ENCODE data around the gene CMTR1. TPM values are rescaled to one million over a fixed set of nuclear protein-coding genes. Genes with fewer than 3 reads are reported as not detected.

The CMTR1 gene
- total RNA-seq, 4 donors from 2014 or later: 27.0 to 65.7 (median 28.9) TPM

- peaks cover 22% of the 10 kb centered on the region for H3K36me3 ChIP-seq
- no peak overlapping the region for H3K27ac ChIP-seq
- H3K27me3 ChIP-seq: no peaks in the 10 kb centered on the region
- no peak for DNase-seq (ENCODE audit: low spot score in 2 of 2)
- no peak overlapping the region for H3K4me3 ChIP-seq
- no peak for TF ChIP-seq POLR2A (IDR thresholded peaks at IDR 0.05)
- TF ChIP-seq POLR2AphosphoS5 (IDR thresholded peaks at IDR 0.05): no peak
- no peak for TF ChIP-seq CTCF (IDR thresholded peaks at IDR 0.05)
- TF ChIP-seq EP300 (IDR thresholded peaks at IDR 0.05): no peak
- H3K4me1 ChIP-seq: peaks cover 5% of the 10 kb centered on the region
- 88% methylated on average over 6 of the region's 8 CpGs for WGBS
- no peaks in the 10 kb centered on the region for H3K9me3 ChIP-seq
These were observed 53.3 kb downstream of the CMTR1 start for GRCh38 chr6:37486121-37486839.

- 79% methylated on average over 9 of the region's 9 CpGs for WGBS
- H3K4me1 ChIP-seq: peaks cover 10% of the 10 kb centered on the region
- H3K27me3 ChIP-seq: no peaks in the 10 kb centered on the region
- H3K36me3 ChIP-seq: peaks cover 9% of the 10 kb centered on the region
- no peak for TF ChIP-seq EP300 (IDR thresholded peaks at IDR 0.05)
- TF ChIP-seq POLR2A (IDR thresholded peaks at IDR 0.05): no peak
- TF ChIP-seq POLR2AphosphoS5 (IDR thresholded peaks at IDR 0.05): no peak
- no peak for TF ChIP-seq CTCF (IDR thresholded peaks at IDR 0.05)
- no peaks in the 10 kb centered on the region for H3K9me3 ChIP-seq
- no peak overlapping the region for H3K4me3 ChIP-seq
- no peak for DNase-seq (ENCODE audit: low spot score in 2 of 2)
- no peak overlapping the region for H3K27ac ChIP-seq
These were observed 54.8 kb downstream of the CMTR1 start for GRCh38 chr6:37487591-37488380.

GRCh38 chr6:37488476-37488875 lies 55.5 kb downstream of the CMTR1 start:
- H3K4me1 ChIP-seq: peaks cover 17% of the 10 kb centered on the region
- no peak overlapping the region for H3K4me3 ChIP-seq
- no peak overlapping the region for H3K27ac ChIP-seq
- 47% methylated on average over 1 of the region's 1 CpG for WGBS
- no peaks in the 10 kb centered on the region for H3K27me3 ChIP-seq
- H3K36me3 ChIP-seq: peaks cover 2% of the 10 kb centered on the region
- DNase-seq (ENCODE audit: low spot score in 2 of 2): no peak
- TF ChIP-seq CTCF (IDR thresholded peaks at IDR 0.05) (no peak), POLR2AphosphoS5 (IDR thresholded peaks at IDR 0.05) (no peak), EP300 (IDR thresholded peaks at IDR 0.05) (no peak), POLR2A (IDR thresholded peaks at IDR 0.05) (no peak)
- no peaks in the 10 kb centered on the region for H3K9me3 ChIP-seq

- Histone ChIP-seq H3K4me3 (no peak overlapping the region), H3K27me3 (no peaks in the 10 kb centered on the region), H3K4me1 (peaks cover 17% of the 10 kb centered on the region), H3K36me3 (no peaks in the 10 kb centered on the region), H3K9me3 (no peaks in the 10 kb centered on the region), H3K27ac (no peak overlapping the region)
- peak in 1 of 2 donors; percentile 41 for DNase-seq (ENCODE audit: low spot score in 2 of 2)
- TF ChIP-seq EP300 (IDR thresholded peaks at IDR 0.05) (no peak), POLR2AphosphoS5 (IDR thresholded peaks at IDR 0.05) (no peak), CTCF (IDR thresholded peaks at IDR 0.05) (no peak), POLR2A (IDR thresholded peaks at IDR 0.05) (no peak)
- WGBS: 59% methylated on average over 7 of the region's 10 CpGs
These were observed 56.8 kb downstream of the CMTR1 start for GRCh38 chr6:37489697-37490336.

Measured in suprapubic skin (tissue), 4 donors.